HG03521 (cell line): Measurements from ENCODE around the gene MPP1.

Experiments used
- ATAC-seq: cut with Tn5 transposase; IDR thresholded peaks from one replicate; pipeline ENCODE4 v1.9.1; 2021; ENCODE audit warnings: mild to moderate bottlenecking, moderate library complexity; ENCODE audit not compliant: unreplicated experiment

MPP1 gene

DNA sequence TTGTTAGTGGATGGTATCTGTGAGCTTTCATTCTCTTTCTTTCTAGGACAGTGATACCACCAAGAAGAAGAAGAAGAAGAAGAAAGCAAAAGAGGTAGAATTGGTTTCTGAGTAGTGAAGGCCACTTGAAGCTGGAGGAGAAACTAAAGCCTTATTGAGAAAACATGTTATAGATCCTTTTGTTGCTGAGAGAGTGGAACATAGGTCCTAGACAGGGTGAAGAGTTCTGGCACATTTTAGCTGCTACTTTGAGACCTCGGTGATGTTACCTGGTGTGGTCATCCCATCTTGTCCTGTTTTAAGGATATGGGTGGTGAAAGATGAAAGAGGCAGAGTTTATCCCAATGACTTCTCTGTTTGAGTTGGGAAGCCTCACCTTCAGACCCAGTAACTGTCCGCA, 28.5 kb downstream of the MPP1 start:
- ATAC-seq = no peak

DNA sequence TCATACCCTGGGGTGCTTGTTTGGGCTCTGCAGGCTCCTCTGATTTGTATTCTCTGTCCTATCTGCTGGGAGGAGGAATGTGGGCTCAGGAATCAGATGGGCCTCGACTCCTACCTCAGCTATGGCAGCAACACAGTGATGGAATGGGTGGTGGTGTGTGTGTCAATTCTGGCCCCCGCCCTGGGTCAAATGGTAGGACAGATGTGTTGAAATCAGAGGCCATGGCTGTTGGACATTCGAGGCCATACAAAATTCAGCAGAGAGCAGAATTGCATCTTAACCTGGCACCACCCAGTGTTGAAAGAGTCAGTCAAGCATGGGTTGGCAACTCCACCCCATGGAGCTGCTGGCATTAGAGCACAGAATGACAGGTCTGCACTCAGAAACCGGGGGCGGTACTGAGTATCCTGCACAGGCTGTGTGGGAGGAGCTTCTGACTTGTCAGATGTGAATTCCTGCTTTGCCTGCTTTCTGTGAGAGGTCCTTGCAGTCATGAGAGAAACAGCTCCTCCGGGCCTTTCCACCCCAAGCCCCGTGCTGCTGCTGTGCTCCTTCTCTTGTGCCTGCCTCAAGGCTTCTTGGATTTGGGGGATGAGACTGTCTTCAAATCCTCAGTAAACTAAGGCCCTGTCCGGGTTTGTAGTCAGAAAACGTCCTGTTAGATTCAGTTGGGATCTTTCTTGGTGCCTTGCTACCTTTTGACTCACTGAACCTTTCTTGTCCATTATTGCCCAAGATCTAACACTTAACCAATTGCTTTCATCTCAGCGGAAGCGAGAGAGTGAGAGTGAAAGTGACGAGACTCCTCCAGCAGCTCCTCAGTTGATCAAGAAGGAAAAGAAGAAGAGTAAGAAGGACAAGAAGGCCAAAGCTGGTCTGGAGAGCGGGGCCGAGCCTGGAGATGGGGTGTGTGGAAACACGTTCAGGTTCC, 29.6 kb downstream of the MPP1 start:
- ATAC-seq = no peak

DNA sequence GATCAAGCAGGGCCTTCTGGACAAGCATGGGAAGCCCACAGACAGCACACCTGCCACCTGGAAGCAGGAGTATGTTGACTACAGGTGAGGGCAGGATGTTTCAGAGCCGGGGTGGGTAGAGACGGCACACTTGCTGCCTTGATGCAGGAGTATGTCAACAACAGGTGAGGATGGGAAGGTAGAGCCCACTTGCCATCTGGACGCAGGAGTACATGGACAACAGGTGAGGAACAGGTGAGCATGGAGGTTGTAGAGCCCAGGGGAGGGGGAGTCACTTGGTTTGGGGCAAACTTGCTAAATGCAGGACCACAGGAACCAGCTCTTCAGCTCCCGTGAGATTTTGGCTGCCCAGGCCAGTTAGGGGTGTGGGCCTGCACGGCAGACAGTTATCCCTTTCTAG, 30.7 kb downstream of the MPP1 start:
- ATAC-seq = no peak

DNA sequence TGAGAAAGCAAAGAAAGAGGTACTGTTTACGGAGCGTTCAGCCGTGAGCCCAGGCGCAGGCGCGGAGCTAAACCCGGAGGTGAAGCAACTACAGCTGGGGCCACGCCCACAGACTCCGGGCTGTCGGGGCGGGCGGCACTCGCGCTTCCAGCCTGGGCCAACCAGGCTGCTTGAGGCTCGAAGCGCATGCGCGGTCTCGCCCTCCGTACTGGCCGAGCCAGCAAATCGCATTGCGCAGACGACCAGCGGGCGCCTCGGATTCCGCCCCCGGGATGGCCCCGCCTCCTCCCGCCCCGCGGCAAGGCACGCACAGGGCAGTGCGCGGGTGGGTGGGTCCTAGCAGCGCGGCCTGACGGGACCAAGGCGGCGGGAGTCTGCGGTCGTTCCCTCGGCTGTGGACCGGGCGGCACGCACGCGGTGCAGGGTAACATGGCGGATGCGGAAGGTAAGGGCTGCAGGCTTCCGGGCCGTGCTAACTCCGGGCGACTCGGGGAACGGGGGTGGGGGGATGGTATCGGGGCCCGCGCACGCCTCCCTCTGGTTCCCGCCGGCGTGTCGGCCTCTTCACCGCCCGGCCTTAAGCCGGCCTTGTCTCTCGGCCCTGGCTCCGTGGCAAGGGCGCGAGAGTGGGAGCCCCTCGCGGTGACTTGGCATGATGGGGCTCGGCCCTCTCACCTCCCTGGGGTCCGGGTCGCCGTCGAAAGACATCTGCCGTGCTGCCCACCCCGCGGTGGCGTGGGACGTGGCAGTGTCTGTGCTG, 42.6 kb downstream of the MPP1 start, which contains the start of gene DKC1:
TSS of gene DKC1 (plus strand) at position 328 of the 760 bp plus-strand sequence. CDS start at position 430, 102 bp downstream.
- peak; percentile 83 for ATAC-seq

DNA sequence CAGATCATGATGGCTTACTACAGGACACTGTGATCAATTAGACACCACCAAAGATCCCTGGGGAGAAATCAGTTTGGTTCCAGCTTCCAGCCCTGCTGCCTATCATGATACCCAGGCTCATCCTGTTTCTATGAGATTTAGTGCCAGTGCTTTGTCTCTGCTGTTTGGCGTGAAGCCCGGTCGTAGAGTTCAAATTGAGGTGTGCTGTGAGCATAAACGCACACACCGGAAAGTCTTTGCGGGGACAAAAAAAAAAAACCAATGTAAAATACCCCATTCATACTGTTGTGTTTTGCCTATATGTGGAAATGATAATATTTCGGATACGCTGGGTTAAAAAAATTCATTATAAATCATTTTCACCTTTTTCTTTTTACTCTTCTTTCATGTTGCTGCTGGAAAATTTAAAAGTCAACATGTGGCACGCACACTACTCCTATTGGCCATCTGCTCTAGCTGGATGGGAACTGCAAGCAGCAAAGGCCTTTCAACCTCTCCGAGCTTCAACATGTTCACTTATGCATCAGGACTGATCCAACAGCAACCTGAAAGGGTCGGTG, 43.2 kb downstream of the MPP1 start:
- ATAC-seq = no peak

DNA sequence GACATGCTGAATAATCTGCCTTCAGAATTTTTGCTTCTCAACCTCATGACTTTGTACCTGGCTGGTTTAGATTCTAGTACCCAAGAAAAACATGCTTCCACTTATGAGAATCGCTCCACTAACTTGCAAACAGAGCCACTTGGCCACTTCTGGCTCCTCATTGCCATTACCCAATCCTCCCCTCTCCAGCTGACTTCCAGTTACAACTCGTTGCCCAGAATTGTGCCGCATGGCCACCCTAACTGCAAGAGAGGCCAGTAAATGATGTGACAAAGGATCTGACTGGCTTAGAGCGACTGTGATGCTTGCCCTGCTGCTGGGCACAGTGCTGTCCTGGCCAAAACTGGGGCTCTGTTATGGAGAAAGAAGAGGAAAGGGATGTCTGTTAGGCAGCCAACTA, 46.6 kb downstream of the MPP1 start:
- ATAC-seq = no peak

DNA sequence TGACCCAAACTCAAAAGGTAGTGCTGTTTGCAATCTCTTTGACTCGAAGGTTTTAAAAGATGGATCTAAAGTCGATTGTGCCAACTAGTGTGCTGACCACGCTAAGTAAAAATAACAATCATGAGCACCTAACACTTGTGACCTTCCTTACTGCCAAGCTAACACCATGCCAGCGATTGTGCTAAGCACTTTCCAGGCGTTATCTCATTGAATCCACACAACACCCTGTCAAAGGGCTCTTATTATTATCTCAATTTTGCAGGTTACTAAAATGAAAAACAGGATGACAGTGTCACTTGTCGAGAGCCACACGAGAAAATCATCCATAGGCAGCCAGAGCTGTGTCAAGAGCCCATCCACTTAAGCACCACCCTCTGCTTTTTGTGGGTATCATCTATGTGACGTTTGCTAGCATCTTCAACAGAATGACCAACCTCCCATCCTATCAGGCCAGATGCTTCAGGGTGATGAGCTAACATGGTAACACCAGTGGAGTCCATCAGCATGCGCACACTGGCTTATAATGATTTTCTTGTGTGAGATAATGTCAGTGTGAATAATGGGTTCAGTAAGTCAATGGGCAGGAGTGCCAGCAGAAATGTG, 53.5 kb downstream of the MPP1 start:
- ATAC-seq = no peak

DNA sequence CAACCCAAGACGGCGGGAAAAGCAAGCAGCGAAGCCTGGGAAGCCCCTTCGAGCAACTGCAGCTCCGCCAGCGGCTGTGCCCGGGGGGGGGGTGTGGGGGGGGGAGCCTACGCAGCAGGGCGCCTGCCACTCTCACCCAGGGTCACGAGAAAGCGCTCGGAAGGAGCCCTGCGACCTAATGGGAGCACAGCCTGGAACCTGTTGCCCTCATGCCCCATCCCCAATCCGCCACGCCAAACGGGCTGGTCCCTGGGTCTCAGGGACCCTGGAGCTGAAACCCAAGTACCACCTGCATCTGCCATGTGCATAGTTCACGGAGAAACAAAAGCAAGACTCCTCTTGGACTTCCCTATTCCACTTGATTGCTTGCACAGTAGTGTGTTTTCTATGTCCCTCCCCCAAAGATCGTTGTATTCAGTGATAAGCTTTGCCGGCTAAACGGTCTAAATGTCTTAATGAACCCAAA, 54.0 kb downstream of the MPP1 start:
- ATAC-seq = no peak

DNA sequence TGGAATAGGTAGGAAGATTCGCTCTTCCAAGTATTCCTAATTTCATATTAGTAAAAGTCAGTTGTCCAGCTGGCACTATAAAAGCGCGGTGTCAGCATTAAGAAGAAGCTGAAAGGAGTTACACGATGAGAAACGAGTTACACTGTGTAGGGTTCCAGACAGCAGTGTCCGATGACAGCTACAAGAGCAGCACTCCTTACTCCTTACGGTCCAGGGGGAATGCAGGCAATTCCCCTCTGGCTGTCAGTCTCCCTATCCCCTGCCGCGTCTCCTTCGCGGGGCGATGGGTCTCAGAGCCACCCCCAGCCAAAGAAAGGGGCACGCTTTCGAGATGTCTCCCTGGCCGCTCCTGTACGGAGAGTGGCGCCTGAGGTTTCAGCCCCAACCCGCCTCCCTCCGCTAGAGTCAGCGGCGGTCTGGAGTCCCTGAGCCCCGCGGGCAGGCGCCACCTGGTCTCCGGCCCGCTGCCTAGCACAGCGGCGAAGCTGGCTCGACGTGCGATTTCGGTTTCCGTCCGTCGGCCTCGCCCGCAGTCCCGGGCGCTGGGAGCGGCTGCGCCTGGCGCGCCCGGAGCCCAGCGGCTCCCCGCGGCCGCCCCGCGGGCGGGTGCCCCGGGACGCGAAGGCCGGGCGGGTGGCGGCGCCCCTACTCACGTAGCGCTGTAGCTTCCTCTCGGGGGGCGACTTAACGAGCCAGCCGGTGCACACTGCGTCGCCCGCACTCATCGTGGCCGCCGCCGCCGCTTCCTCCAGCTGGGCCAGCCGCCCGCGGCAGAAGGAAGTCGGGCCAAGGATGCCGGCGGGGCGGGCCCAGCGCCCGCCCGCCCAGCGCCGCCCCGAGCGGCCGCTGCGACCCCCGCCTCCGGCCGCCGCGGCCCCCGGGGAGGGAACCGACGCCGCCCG, 54.7 kb downstream of the MPP1 start, which contains the start of gene GAB3:
TSS of gene GAB3 (minus strand) at position 777 of the 902 bp plus-strand sequence. CDS start at position 725, 52 bp downstream.
- peak; percentile 51 for ATAC-seq

DNA sequence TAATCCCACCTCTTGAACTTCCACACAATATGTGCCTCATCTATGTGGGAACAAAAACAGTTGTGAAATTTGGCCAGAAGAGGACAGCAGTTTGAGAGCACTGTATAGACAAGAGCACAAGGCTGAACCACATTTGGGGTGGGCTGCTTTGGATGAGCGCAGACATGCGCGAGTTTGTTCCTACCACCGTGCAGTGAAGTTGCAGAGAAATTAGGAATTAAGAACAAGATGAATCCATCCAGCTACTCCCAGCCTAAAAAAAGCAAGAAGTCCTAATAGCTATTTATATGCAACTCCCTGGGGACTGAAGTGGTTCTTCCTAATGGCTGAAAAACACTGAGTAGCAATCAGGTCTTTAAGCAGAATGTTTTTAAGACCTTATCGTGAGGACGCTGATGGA, 55.4 kb downstream of the MPP1 start:
- ATAC-seq = no peak

DNA sequence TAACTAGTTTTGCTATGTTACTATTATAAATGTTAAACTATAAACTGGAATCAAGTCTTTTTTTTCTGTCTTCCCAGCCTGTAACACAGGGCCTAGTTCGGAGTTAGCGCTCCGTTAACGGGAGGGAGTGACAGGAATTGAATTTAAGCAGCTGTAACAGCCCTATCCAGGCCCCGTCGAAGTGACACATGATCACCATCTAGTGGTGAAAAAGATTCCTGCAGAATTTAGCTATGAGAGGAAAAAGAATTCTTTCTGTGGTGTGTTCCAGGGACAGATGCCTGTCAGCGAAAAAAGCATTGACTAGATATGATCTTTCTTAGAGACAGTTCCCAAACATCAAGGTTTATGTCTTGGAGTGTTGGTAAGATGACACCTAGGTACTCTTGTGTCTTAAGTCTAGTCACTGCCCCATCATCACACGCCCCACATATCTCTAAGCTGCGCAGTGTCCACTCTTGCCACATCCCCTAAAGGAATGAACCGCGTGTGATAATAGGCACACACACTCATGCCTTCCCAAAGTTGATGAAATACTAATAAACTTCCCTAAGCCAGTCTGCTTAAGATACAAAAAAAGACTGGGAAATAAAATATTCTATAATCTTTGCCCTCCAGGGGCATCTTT, 56.5 kb downstream of the MPP1 start:
- ATAC-seq = no peak

DNA sequence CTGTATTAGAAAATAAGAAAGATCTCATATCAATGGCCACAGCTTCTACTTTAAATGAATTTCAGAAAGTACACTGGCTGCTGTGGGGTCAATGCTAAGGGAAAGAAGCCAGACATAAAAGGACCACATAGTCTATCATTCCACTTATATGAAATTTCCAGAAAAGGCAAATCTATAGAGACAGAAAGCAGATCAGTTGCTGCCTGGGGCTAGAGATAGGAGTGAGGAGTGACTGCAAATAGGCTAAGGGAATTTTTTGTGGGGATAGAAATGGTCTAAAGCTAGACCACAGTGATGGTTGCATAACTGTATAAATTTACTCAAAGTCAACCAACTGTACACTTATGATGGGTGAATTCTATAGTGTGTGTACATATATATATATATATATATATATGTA, 62.7 kb downstream of the MPP1 start:
- ATAC-seq = no peak

DNA sequence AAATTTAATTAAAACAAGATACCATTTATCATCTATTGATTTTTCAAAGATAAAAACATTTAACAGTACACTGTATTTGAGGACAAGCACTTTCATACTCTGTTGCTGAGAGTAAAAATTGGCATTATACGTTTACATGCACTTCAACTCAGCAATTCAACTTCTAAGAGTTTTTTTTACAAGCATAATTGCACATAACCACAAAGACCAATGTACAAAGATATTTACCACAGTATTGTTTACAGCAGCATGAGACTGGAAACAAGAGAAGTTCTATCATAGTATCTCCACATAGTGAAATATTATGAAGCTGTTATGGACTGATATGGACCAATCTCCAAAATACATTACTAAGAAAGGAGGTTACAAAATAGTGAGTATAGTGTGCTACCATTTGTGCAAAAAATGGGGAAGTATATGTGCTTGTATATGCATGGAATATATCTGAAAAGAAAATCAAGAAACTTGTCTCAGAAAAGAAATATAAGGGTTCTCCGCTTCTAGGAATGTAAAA, 65.3 kb downstream of the MPP1 start:
- no peak for ATAC-seq

DNA sequence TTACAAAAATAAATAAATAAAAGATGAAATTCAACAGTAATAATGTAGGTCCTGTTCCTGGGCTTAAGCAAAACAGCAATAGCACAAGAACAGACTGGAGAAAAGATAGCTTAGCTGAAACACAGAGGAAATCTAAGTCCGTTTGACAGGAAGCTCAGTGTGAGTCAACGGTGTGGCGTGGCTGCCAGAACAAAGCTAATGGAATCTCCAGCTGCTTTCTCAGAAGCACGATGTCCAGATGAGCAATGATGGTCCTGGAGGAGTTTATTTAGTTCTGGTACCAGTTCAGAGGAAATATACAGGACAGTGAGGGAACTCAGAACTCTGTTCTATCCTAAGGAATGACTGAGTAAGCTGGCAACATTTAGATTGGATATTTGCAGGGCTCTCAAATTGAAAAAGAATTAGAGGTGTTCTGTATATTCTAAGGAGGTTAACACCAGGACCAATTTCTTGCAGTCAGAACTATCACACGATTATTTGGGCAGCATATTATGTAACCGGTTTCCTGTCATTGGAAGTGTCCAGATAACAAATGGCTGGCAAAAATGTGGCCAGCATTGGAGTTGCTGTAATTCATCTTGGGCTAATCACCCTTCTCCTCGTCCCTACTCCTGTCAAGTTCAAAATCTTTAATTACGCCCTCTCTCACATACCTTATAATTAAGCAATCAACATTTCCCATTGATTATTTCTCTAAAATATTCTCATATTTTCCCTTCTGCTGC, 67.1 kb downstream of the MPP1 start:
- ATAC-seq = no peak

DNA sequence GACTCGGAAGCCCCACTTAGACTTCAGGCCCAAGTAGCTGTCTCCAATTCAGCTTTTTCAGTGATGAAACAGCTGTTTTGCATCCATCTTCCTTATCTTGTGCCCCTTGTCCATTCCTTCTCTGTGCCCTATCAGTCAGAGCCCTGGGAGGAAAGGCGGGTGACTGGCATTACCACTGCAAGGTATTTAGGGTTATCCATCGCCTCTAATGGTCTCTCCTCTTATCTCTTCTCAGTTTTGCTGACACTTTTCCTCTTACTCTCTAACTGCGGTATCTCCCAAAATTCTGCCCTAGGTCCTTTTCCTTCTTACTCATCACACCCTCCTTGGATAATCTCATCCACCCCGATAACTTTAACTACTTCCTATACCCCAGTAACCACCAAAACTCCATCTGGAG, 68.1 kb downstream of the MPP1 start:
- no peak for ATAC-seq

DNA sequence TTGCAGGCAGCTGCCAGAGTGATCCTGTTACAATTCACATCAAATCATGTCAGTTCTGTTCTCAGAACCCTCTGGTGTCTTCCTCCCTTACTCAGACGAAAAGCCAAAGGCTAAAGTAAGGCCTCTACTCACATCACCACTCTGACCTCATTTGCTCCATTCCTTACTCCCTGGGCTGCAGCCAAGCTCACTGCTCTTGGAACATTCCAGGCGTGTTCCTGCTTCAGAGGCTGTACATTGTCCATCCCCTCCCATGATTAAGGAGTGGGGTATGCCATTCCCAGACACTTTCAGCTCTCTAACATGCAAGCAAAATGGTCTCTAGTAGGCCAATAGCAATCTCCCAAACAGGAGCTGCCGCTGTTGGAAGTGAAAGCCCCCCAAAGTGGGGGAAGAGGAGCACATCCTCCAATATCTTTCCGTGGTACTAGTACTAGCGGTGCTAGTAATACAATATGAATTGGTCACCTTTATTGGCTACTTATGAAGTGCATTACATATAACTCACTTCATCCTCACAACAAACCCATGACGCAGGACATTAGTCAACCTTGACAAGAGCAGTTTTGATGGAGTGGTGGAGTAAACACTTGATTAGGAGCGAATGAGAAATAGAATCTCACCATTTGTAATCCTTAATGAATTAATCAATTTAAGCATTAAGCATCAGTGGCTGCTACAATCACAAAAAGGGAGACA, 69.4 kb downstream of the MPP1 start:
- ATAC-seq = no peak

DNA sequence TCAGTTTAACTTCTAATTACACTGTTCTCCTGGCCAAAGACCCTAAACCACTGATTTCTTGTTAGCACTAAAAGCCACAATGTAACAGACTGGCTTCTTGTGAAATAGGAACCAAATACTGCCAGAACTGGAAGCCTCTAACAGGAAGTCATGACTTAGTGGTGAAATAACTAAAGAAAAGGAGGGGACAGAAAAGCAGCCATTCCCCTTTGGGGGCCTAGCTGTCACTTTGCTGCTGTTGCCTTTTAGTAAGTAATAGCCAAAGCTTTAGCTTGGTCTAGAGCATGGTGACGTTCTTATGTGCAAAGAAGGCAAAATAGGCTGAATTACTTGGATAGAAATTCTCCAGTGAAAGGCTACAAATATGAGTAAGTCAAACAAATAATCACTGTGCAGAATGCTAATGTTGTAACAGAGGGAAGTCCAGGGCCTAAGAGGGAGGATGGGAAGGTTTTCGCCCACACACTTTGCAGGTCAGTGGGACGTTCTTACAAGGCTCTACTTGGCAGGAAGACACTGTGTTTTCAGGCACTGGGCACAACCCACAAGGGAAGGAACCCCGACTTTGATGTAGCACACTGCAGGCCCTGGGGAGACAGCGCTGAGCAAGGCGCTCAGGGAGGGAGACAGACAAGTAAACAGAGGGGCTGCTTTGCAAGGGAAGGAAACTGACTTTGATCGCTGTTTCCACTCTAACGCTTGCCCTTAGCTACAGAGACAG, 71.1 kb downstream of the MPP1 start:
- no peak for ATAC-seq
